ENCODE results near the gene VPS72.
"Not testable (repeated sequence)": the region's sequence is repeated elsewhere in the genome, so short reads cannot be mapped to it uniquely, and the experiment has no call there.

VPS72 gene

GRCh38 chr1:151189637-151190445 lies at the start of gene VPS72:
TSS of gene VPS72 (minus strand) at chr1:151190197. CDS start at chr1:151190121, 76 bp downstream.
- peak; percentile 92 for DNase-seq

GRCh38 chr1:151238467-151238739 lies 48.4 kb upstream of the VPS72 start:
- no peak for DNase-seq

- no peak for DNase-seq
Measured at GRCh38 chr1:151237678-151238466, 47.9 kb upstream of the VPS72 start.

GRCh38 chr1:151235235-151235634 lies 45.2 kb upstream of the VPS72 start:
- DNase-seq: no peak

GRCh38 chr1:151222130-151222529 lies 32.1 kb upstream of the VPS72 start:
- no peak for DNase-seq

GRCh38 chr1:151221616-151222015 lies 31.6 kb upstream of the VPS72 start:
- no peak for DNase-seq

- DNase-seq: no peak
Measured at GRCh38 chr1:151213560-151213959, 23.6 kb upstream of the VPS72 start.

GRCh38 chr1:151211972-151212705 lies 22.1 kb upstream of the VPS72 start:
- peak; percentile 29 for DNase-seq

GRCh38 chr1:151210830-151211229 lies 20.8 kb upstream of the VPS72 start:
- DNase-seq: no peak

- DNase-seq: not testable (repeated sequence)
Measured at GRCh38 chr1:151205381-151205965, 15.5 kb upstream of the VPS72 start.

- peak; percentile 28 for DNase-seq
Measured at GRCh38 chr1:151199873-151200581, 10.0 kb upstream of the VPS72 start.

- DNase-seq: peak; percentile 99
Measured at GRCh38 chr1:151198254-151199127, 8.5 kb upstream of the VPS72 start, which contains the start of gene PIP5K1A. TSS of gene PIP5K1A (plus strand) at chr1:151198552. CDS start at chr1:151198997, 445 bp downstream.

GRCh38 chr1:151197863-151198253 lies 7.9 kb upstream of the VPS72 start:
- no peak for DNase-seq

GRCh38 chr1:151196292-151196800 lies 6.3 kb upstream of the VPS72 start:
- peak; percentile 62 for DNase-seq

- not testable (repeated sequence) for DNase-seq
Measured at GRCh38 chr1:151194894-151195594, 5.0 kb upstream of the VPS72 start.

GRCh38 chr1:151193856-151194255 lies 3.9 kb upstream of the VPS72 start:
- DNase-seq: no peak

GRCh38 chr1:151193304-151193703 lies 3.3 kb upstream of the VPS72 start:
- DNase-seq: no peak

- no peak for DNase-seq
Measured at GRCh38 chr1:151192047-151192446, 2.0 kb upstream of the VPS72 start.

GRCh38 chr1:151188667-151189066 lies 1.3 kb downstream of the VPS72 start:
- DNase-seq: not testable (repeated sequence)

- no peak for DNase-seq
Measured at GRCh38 chr1:151187205-151187604, 2.8 kb downstream of the VPS72 start.

Data from activated CD4-positive, alpha-beta T cell treated with anti-CD3 and anti-CD28 coated beads for 48 hours (primary cell).